Right forelimb (tissue), 1 donor: ENCODE results near the gene MEF2A.

Experiments used
- DNase-seq: peaks from one replicate; pipeline ENCODE4 v3.0.0-alpha.2; 2018

The MEF2A gene

DNA sequence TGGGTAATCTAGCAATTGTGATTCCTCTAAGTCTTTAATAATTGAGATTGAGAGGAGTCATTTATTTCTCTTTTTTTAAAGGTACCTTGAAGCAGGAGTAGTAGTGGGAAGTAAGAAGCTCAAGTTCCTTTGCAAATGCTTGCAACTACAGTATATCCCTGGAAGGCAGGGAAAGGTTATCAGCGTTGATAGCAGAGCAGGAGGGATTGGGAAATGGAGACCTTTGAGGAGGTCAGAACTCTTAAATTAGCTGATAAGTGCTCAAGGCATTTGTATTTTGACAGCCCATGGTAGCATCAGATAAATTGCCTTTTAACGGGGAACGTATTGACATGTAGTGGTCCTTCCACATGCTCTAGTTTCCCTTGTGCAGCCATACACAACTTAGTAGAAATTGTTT, 47.7 kb downstream of the MEF2A start:
- no peak for DNase-seq

DNA sequence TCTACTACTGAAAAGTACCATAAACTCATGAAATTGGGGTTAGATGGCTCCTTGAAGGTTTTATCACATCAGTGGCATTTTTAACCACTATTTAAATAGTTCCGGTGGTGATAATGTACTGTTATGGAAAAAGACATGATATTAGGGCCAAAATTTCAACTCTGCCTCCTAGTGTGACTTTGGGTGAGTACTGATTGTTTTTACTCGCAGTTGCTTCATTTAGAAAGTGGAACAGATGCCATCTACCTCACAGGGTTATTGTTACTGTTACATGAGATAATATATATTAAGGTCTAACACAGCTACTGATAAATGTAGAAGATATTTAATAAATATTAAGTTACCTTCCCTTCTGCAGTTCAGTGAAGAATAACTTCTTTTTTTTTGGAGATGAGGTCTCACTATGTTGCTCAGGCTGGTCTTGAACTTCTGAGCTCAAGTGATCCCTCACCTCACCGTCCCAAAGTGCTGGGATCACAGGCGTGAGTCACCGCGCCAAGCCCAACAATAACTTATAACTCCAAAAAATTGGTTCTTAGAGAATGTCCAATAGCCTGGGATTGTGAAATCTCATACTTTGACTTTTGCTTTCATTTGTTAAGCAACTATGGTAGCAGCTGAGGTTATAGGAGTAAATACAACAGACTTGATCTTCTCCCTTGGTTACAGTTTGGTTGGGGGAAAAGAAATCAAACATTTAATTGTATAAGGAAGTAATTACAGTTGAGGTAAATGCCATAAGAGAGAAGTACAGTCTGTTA, 48.3 kb downstream of the MEF2A start:
- no peak for DNase-seq

DNA sequence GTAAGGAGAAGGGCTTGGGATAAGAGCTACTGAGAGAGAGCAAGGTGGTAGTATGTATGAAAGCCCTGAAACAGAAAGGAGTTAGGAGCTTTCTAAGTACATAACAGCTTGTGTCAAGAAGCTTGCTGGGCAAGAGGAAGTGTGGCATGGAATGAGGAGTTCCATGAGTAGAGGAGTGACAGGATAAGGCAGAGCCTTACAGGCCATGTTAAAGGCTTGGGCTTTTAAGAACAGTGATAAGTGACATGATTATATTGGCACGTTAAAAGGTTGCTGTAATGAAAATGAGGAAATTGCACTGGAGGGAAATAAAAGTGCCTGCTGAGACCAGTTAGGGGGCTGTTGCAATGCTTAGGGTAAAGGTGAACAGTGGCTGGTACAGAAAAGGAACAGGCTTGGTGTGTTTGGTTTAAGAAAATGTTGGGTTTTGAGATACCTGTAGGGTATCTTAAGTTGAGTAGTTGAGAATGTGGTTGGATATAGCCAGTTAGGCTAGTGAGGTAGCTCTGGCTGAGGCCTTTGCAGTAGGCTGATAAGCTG, 49.0 kb downstream of the MEF2A start:
- DNase-seq, result no peak

DNA sequence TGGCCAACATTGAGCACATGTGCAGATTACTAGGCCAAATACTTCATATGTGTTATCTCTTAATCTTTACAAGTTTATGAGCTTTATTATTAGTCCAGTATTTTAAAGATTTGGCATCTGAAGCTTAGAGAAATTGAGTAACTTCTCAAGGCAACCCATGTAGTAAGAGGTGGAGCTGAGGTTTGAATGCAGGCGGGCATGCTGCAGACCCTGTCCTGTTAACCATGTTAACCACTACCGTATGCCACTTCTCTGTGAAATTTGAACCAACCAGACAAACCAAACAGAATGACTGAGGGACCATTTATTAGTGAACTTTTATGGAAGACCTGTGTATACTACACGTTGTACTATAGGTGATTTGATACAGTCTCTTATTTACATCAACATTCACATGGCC, 49.7 kb downstream of the MEF2A start:
- no peak for DNase-seq

DNA sequence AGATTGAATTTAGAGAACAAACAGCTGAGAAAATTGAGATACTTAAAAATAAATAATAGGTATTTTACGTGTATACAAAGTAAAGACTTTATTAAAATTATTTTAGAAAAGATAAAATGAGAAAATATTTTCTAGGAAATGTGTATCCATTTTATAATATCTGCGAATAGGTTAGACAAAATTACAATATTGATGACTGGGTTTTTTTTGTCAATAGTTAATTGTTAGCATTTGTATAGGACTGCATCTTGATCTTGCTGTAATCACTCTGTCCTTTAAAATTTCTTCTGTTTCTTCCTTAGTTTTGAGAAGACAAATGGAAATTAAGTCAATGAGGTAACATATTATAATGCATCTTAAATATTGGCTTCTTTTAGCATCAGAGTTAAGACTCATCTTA, 50.3 kb downstream of the MEF2A start:
- DNase-seq, result no peak

DNA sequence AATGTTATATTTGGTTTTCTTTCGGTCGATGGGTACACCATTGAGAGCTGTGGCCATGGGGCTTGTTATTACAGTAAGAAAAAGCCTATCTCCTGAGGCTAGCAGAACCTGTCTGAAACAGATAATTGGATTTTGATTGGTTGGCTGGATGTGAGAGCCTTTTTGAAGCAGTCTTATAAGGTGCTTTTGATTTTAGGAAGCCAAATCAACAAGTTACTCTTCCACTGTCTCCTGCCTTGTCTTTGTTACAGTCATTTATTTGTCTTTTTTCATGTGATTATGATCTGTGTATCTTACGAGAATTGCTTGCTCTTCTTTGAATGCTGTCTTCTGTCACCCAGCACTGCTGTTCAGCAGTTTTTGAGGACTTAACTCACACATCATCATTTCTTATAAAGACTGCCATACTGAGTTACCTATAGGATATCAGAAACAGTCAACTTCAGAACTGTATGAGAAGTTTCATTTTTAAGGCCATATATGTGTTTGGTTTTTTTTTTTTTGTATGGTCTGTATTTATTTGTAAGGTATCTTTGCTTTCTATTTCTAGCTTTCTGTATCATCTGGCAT, 51.1 kb downstream of the MEF2A start:
- no peak for DNase-seq

DNA sequence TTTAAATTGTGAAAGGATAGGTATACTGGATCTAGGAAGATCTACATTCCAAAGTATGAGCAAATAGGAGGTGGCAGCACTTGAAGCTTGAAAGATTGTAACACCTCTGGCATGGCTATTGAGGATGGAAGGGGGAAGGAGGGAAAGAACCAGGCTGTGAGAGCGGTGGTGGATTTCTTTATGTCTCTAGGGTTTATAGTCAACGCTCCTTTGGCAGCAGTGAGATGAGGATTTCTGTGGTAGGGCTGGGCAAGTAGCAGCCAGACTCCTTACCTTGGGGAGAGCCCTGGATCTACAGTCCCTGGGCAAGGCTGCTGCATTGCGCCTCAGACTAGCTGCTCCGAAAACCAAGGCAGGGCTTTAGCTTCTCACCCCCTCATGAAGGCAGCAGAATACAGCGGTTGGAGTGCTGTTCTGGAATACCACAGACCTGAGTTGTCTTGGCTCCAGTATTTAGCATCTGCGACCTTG, 53.2 kb downstream of the MEF2A start:
- no peak for DNase-seq

DNA sequence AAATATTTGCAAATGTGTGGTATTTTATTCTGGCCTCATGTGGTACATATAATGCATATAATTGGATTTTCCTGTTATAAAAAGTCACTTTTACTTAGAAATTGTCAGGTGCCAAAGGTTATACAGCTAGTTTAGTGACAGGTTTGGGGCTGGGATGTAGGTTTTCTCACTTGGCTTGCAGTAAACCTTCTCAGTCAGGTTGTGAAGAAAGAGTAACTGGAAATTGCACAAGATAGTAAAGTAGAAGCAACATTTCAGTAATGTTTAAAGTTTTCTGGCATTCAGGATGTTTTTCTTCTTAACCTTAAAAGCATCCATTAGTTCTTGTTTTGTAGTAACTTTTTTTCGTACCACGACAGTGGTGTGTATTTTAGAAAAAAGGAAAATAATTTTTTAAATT, 53.9 kb downstream of the MEF2A start:
- no peak for DNase-seq

DNA sequence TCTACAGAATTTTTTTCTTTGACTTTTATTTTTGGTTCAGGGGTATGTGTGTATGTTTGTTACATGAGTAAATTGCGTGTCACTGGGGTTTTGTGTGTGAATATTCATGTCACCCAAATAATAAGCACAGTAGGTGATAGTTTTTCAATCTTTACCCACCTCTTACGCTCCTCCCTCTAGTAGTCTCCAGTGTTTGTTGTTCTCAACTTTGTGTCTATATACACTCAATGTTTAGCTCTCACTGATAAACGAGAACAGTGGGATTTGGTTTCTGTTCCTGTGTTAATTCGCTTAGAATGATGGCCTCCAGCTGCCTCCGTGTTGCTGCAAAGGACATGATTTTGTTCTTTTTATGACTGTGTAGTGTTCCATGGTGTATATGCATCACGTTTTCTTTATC, 54.4 kb downstream of the MEF2A start:
- no peak for DNase-seq

DNA sequence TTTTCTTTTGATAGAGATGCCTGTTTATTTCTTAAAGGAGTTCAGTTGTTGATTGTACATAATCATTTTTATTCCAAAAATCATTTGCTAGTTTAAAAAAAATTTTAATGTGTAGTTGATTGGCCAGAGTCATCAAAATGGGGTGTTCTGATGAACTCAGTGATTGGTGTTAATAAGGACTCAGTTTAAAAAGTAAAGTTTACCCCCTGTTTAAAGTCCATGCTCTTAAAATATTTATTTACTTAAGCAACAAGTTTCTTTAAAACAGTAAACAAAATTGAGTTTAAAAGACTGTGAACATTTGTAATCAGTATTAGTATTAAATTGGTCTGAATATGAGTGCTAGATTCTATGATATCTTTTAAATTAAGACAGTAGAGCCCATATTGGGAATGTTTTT, 56.0 kb downstream of the MEF2A start:
- DNase-seq, result no peak

DNA sequence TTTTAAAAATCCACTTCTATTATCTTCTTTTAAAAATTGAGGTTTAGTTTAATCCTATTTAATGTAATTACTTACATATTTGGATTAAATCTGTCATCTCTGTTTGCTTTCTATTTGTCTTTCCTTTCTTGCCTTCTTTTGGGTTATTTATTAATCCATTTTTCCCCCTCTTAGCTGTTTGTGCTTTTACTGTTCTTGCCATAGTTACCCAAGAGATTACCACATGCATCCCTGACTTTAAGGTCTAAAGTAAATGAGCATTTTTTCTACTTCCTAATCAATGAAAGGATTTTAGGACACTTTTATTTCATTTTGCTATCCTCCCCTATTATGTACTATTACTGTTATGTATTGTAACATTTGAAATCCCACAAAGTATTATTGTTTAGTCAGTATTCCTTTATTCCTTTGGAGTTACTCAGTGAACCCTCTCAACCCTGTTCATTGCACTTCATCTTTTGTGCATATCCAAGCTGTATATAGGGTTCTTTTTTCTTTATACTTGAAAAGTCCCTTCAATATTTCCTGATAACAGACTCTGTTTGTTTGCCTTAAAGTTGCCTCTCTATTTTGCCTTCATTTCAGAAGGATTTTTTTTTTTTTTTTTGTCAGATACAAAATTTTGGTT, 62.7 kb downstream of the MEF2A start:
- no peak for DNase-seq

DNA sequence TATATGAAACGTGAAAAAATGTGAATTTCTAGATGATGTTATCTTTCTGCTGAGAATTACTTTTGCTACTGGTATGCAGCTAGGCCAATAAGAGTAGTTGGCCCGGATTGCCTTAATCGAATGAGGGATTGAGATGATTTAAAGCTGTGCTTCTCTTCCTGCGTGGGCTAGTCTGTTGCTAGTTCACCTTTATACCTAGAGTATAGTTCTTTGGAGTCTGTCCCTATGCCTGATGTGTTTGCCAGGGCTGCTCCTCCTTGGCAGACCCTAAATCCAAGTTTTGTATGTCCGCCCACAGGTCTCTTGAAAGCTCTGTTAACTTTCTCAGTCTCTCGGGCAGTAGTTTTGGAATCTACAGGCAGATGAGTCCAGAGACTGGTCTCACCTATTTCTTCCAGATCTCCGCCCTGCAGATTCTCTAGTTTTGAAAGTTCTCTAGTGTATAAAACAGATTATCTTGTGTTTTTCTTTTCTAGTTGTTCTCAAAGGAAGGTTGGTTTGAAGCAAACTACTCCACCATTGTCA, 64.9 kb downstream of the MEF2A start:
- no peak for DNase-seq

DNA sequence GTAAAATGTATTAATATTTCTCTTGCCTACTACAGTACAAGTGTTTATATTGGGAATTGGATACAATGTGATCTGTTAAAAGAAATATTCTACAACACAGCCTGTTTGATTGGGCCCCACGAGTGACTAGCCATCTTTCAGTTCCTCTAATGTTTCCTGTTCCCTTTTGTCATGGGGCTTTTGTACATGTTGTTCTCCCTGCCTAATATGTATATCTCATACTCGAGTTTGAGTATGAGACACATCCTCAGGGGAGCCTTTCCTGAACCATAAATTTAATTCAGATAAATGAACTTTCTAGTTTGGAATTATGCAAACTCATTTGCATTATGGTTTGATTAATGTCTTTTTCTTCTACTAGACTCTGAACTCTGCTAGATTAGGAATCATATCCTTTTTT, 65.5 kb downstream of the MEF2A start:
- no peak for DNase-seq

DNA sequence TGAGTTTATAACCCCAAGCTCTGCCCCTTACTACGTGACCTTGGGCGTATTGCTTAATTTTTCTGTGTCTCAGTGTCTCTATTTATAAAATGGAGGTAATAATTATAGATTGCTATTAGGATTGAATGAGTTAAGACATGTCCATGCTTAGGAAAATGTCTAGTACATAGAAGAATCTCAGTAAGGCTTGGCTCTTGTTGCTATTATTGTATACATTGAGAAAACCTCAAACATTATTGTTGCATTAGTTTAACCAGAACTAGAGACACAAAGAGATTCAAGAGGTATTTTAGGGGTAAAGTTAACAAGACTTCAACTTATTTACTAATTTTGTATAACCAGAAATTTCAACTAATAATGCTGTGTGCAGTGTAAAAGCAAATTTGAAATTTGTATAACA, 66.7 kb downstream of the MEF2A start:
- no peak for DNase-seq

DNA sequence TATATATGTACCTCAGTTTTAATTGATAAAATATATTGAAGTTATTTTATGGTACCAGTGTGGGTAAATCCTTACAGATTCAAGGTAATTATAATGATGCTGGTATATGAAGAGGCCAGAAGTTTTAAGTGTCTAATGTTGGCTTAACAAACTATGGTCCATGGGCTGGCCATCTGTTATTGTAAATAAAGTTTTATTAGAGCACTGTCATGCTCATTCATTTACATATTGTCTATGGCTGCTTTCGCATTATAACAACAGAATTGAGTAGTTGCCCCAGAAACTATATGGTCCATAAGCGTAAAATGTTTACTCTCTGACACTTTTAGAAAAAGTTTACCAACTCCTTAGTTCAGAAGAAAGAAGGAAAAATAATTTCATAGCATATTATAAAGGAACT, 67.9 kb downstream of the MEF2A start:
- no peak for DNase-seq

DNA sequence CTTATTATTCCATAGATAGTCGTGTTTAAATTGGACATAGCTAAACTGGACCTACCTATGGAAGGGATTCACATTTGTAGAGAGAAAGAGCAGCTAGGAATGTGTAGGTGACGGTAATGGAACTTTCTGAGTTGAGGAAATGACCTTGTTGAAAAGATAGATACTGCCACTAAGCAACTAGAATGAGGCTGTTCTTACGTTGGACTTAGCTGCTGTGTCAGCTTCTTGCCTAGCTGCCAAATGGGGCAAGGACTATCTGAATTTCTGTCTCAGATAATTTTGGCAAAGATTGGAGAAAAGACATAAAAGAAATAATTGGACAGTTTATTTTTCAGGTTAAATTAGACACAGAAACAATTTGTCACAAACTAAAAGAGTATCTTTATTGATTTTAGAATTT, 68.8 kb downstream of the MEF2A start:
- no peak for DNase-seq

DNA sequence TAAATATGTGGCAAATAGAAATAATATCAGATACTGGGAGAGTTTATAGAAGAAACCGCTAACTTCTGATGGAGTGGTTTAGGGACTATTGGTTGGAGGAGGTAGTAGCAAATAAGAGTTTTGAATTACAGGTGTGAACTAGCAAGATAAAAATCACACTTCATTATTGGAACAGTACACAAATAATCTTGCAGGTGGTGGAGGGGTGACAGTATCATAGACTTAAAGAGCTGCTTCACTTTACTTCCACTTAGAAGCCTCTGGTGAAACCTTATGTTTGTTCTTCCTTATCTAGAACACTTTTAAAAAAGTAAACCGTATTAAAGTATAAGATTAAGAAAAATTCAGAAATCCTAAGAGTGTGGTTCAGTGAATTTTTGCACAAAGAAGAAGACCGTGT, 69.4 kb downstream of the MEF2A start:
- DNase-seq, result no peak

DNA sequence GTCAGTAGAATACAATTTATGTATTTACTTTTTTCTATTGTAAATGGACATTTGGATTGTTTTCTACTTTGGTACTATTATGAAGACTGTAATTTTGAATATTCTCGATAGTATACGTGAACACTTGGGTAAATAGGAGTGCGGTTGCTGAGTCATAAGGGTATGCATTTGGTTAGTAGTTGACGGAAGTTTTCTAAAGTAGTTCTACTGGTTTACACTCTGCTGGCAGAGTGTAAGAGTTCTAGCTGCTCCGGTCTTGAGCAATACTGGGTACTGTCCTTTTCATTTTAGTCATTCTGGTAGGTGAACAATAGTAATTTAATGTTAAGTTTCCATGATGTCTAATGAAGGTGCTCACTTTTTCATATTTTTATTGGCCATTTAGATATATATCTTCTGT, 70.0 kb downstream of the MEF2A start:
- no peak for DNase-seq

DNA sequence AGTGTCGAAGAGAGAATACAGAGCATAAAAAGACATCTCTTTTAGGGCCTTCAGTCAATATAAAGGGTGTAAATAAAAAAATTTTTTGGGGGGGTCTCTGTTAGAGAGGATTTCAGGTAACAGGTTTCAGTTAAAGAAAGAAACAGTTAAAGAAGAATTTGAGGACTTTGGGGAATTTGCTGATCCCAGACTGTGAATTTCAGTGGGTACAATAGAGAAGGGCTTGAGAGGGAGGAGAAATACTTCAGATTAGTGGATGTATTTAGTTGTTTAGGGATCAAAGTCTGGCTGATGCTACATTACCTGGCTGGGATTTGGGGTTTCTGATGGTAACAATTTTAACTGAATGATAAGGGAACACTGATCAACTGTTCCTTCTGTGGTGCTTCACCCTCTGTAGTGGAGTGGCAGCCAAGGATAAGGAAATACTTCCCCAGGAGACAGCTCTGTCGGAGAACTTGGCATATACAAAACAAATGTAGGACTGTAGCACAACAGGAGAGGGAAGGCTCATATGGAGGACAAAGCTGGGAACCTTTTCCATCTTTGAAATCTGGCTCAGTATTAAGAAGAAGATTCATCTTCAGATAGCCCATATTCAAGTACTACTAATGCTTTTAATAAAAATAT, 79.2 kb downstream of the MEF2A start:
- DNase-seq, result no peak

DNA sequence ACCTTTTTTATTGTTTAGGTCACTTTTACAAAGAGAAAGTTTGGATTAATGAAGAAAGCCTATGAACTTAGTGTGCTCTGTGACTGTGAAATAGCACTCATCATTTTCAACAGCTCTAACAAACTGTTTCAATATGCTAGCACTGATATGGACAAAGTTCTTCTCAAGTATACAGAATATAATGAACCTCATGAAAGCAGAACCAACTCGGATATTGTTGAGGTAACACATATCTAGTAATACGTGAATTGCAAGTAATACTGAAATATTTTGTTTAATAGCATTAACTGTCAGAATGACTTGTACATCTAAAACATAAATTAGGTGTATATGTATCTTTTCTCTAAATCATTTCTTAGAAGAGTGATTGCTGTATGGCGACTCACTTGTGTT, 79.8 kb downstream of the MEF2A start:
- no peak for DNase-seq

DNA sequence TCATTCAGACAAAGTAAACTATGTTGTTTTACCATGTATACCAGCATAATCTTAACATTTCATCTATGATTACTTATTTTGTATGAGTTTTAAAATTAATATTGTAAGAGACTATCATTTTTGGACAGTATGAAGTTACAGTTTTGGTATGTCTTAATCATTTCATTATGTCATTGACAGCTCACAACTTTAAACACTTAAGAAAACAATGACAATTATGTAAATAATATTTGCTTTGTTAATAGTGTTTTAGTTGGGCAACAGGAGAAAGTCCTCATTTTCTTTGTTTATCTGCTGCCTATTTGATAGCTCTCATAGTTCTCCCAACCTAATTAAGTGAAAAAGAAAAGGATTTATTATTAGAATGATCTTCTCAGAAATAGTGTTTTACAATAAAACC, 80.2 kb downstream of the MEF2A start:
- DNase-seq, result no peak

DNA sequence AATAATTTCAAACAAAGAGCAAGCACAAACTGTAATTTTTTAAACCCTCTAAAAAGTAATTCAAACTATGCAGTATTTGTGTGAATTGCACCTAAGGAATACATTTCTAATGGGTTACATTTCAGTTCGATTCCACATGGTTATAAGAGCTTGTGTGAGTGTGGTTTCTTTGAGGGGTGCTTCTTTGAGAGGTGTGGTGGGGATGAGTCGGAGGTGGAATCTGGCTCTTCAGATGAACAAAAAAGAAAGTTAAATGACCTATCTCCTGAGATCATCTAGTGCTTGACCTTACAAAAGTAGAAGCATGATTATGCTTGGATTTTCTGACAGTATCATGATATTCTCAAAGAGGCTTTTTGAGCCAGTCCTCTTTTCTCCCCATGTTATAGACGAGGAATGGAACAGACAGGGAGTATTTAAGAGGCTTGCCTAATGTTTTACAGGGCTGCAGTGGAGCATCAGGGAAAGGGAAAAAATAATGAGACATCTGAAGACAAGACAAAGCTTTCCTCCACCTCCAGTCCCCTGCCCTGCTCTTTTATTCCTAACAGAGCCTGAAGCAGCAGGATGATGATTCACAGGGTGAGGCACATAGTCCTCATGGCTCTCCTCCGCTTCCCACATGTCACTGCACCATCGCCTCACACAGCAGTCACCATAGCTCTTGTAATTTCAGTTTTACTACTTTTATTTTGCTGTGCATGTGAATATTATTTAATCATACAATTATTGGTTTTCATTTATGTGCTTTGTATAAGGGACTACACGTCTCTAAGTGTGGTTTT, 85.4 kb downstream of the MEF2A start:
- DNase-seq, result no peak

DNA sequence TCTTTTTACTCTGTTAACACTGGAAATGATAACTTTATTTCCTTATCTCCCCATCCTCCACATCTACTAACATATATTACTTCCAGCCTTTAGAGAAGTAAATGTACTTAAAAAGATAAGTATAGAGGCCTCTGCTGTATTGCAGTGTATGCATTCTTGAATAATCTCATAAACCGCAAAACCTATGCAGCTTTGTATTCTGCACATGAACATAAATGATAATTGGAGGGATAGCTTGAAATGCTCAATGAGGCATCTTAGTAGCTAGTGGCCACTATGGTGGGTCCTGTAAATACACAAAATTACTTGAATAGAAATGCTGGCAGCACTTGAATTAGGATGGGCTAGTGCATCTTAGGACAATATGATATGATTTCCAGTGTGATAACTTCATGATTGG, 90.4 kb downstream of the MEF2A start:
- DNase-seq, result no peak
